ENCODE data around the gene ZNF575. TPM values are rescaled to one million over a fixed set of nuclear protein-coding genes. Genes with fewer than 3 reads are reported as not detected.
"Not testable (repeated sequence)": the region's sequence is repeated elsewhere in the genome, so short reads cannot be mapped to it uniquely, and the experiment has no call there.

ZNF575 gene
- total and polyA plus RNA-seq, 4 experiments from 2014 or later: 2.1 to 11.8 (median 7.3) TPM

DNA sequence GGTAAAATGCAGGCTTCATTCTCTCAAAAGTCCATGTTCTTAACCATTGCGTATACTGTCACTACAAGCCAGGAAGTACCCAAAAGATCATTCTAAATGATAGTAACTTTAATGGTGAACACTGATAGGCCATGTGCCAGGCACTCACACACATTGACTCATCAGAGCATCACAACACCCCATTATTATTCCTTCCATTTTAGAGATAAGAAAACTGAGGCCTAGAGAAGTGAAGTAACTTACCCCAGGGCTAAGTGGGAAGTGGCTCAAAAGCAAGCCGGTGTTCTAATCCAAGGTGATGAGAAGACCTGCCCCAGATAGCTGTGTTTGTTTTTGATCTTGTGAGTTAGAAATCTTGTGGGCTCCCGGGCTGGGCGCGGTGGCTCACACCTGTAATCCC, 27.0 kb upstream of the ZNF575 start:
- H3K9me3 ChIP-seq (ENCODE audit: control insufficient read depth in 1 of 2, low read length in 2 of 2): no peaks in the 10 kb centered on the region
- H3K27ac ChIP-seq (ENCODE audit: low read depth, low read length): peak overlapping the region; percentile 89
- peaks cover 22% of the 10 kb centered on the region for H3K4me1 ChIP-seq (ENCODE audit: insufficient read depth, low read length)
- Mint-ChIP-seq H3K27ac (peak overlapping the region; percentile 85 to 98 (median 91)), H3K27me3 (no peaks in the 10 kb centered on the region), H3K9me3 (peaks cover 0 to 2% (median 0%) of the 10 kb centered on the region in 8 donors), H3K36me3 (peaks cover 23 to 40% of the 10 kb centered on the region in 2 donors), H3K4me3 (peak overlapping the region in 7 of 8 donors; percentile 29 to 77 (median 54)), H3K4me1 (peaks cover 17 to 45% (median 30%) of the 10 kb centered on the region in 4 donors)
- H3K36me3 ChIP-seq (ENCODE audit: insufficient read depth, low read length): peaks cover 19% of the 10 kb centered on the region
- ChIA-PET CTCF (ENCODE audit: partially characterized antibody) (interaction anchor here (0.6 to 3.9 kb wide), 4 partner anchors 13 to 88 kb away, joined by 3 to 34 read pairs (median 16); no protein-coding TSS in a partner anchor), POLR2A (ENCODE audit: partially characterized antibody) (interaction anchor here (2.4 to 4.7 kb wide), 4 partner anchors 41 to 66 kb away, joined by 10 to 107 read pairs (median 20); partner anchors contain the start of gene LYPD3)
- DNase-seq: no peak
- no peaks in the 10 kb centered on the region for H3K27me3 ChIP-seq (ENCODE audit: insufficient read depth, low read length)
- intact Hi-C loops (cut with micrococcal nuclease): loop anchor here (2.0 kb wide), 2 partner anchors 13 to 27 kb away; partner anchors contain the start of gene ZNF575
- no peak overlapping the region for H3K4me3 ChIP-seq (ENCODE audit: low read length in 2 of 2)

- H3K27ac ChIP-seq (ENCODE audit: low read depth, low read length): no peak overlapping the region
- DNase-seq: no peak
- peak overlapping the region; percentile 50 to 98 (median 67) for H3K27ac Mint-ChIP-seq
- H3K36me3 ChIP-seq (ENCODE audit: insufficient read depth, low read length): peaks cover 24% of the 10 kb centered on the region
- peaks cover 17 to 43% (median 29%) of the 10 kb centered on the region in 4 donors for H3K4me1 Mint-ChIP-seq
- H3K27me3 Mint-ChIP-seq: no peaks in the 10 kb centered on the region
- no peak overlapping the region for H3K4me3 ChIP-seq (ENCODE audit: low read length in 2 of 2)
- H3K4me1 ChIP-seq (ENCODE audit: insufficient read depth, low read length): peaks cover 22% of the 10 kb centered on the region
- no peaks in the 10 kb centered on the region for H3K9me3 ChIP-seq (ENCODE audit: control insufficient read depth in 1 of 2, low read length in 2 of 2)
- peak overlapping the region in 1 of 8 donors; percentile 10 for H3K4me3 Mint-ChIP-seq
- ChIA-PET CTCF (ENCODE audit: partially characterized antibody) (interaction anchor here (0.6 to 3.9 kb wide), 3 partner anchors 13 to 60 kb away, joined by 3 to 34 read pairs (median 25); no protein-coding TSS in a partner anchor), POLR2A (ENCODE audit: partially characterized antibody) (interaction anchor here (4.7 kb wide), 1 partner anchor 42 kb away, joined by 107 read pairs; the partner anchor contains the start of gene LYPD3)
- peaks cover 26 to 46% of the 10 kb centered on the region in 2 donors for H3K36me3 Mint-ChIP-seq
- no peaks in the 10 kb centered on the region for H3K27me3 ChIP-seq (ENCODE audit: insufficient read depth, low read length)
- H3K9me3 Mint-ChIP-seq: peaks cover 0 to 2% (median 0%) of the 10 kb centered on the region in 8 donors
- intact Hi-C loops (cut with micrococcal nuclease): no loop called here
Measured at GRCh38 chr19:43506629-43507028, 26.4 kb upstream of the ZNF575 start.

- Mint-ChIP-seq H3K4me3 (no peak overlapping the region), H3K36me3 (peaks cover 24 to 53% of the 10 kb centered on the region in 2 donors), H3K27ac (peak overlapping the region in 6 of 7 donors; percentile 61 to 90 (median 74)), H3K4me1 (peaks cover 15 to 33% (median 23%) of the 10 kb centered on the region in 4 donors), H3K9me3 (peaks cover 0 to 2% (median 0%) of the 10 kb centered on the region in 8 donors), H3K27me3 (no peaks in the 10 kb centered on the region)
- no peak for DNase-seq
- Histone ChIP-seq H3K4me3 (ENCODE audit: low read length in 2 of 2) (no peak overlapping the region), H3K36me3 (ENCODE audit: insufficient read depth, low read length) (peaks cover 24% of the 10 kb centered on the region), H3K4me1 (ENCODE audit: insufficient read depth, low read length) (peaks cover 20% of the 10 kb centered on the region), H3K27me3 (ENCODE audit: insufficient read depth, low read length) (no peaks in the 10 kb centered on the region), H3K27ac (ENCODE audit: low read depth, low read length) (no peak overlapping the region), H3K9me3 (ENCODE audit: control insufficient read depth in 1 of 2, low read length in 2 of 2) (no peaks in the 10 kb centered on the region)
- CTCF ChIA-PET (ENCODE audit: partially characterized antibody): interaction anchor here (0.7 to 1.6 kb wide), 3 partner anchors 12 to 61 kb away, joined by 5 read pairs; no protein-coding TSS in a partner anchor
- intact Hi-C loops (cut with micrococcal nuclease): no loop called here
- POLR2A ChIA-PET (ENCODE audit: partially characterized antibody): interaction anchor here (1.1 to 1.4 kb wide), 2 partner anchors 25 to 45 kb away, joined by 4 to 5 read pairs; partner anchors contain the start of gene ZNF575
Measured at GRCh38 chr19:43507880-43508279, 25.1 kb upstream of the ZNF575 start.

- H3K4me1 ChIP-seq (ENCODE audit: insufficient read depth, low read length): peaks cover 4% of the 10 kb centered on the region
- ChIA-PET POLR2A (ENCODE audit: partially characterized antibody) (interaction anchor here (1.7 kb wide), 1 partner anchor 47 kb away, joined by 6 read pairs; no protein-coding TSS in a partner anchor), CTCF (ENCODE audit: partially characterized antibody) (interaction anchor here (0.5 to 2.3 kb wide), 5 partner anchors 9 to 70 kb away, joined by 4 to 11 read pairs (median 4); no protein-coding TSS in a partner anchor)
- peaks cover 21 to 40% of the 10 kb centered on the region in 2 donors for H3K36me3 Mint-ChIP-seq
- DNase-seq: no peak
- no peak overlapping the region for H3K4me3 Mint-ChIP-seq
- peaks cover 0 to 2% (median 0%) of the 10 kb centered on the region in 8 donors for H3K9me3 Mint-ChIP-seq
- no peaks in the 10 kb centered on the region for H3K27me3 Mint-ChIP-seq
- H3K4me1 Mint-ChIP-seq: peaks cover 4 to 9% (median 5%) of the 10 kb centered on the region in 4 donors
- H3K27ac Mint-ChIP-seq: peak overlapping the region in 1 of 7 donors; percentile 68
- H3K36me3 ChIP-seq (ENCODE audit: insufficient read depth, low read length): peaks cover 24% of the 10 kb centered on the region
- intact Hi-C loops (cut with micrococcal nuclease): no loop called here
- no peaks in the 10 kb centered on the region for H3K27me3 ChIP-seq (ENCODE audit: insufficient read depth, low read length)
- no peak overlapping the region for H3K4me3 ChIP-seq (ENCODE audit: low read length in 2 of 2)
- no peak overlapping the region for H3K27ac ChIP-seq (ENCODE audit: low read depth, low read length)
- no peaks in the 10 kb centered on the region for H3K9me3 ChIP-seq (ENCODE audit: control insufficient read depth in 1 of 2, low read length in 2 of 2)
Measured at GRCh38 chr19:43510713-43511112, 22.3 kb upstream of the ZNF575 start.

DNA sequence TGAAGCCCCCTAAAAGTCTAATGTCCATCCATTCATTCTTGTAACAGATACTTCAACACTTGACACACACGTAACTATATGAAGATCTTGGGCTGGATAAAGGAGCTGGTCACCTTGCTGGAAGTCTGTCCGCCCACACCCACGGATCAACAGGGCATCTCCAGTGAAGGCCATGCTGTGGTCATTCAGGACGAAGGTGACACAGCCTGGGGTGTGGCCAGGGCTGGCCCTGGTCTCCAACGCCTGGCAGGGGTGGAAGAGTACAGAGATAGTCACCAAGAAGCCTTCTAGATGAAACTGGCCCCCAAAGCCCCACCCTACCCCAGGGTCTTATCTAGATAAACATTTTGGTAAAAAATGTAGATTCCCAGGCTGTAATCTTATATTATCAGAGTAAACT, 21.7 kb upstream of the ZNF575 start:
- Mint-ChIP-seq H3K27ac (peak overlapping the region in 2 of 7 donors; percentile 14 to 68), H3K4me1 (peaks cover under 1 to 4% (median 2%) of the 10 kb centered on the region in 4 donors), H3K36me3 (peaks cover 21 to 37% of the 10 kb centered on the region in 2 donors), H3K27me3 (no peaks in the 10 kb centered on the region), H3K4me3 (no peak overlapping the region), H3K9me3 (peaks cover 0 to 2% (median 0%) of the 10 kb centered on the region in 8 donors)
- Histone ChIP-seq H3K27ac (ENCODE audit: low read depth, low read length) (no peak overlapping the region), H3K27me3 (ENCODE audit: insufficient read depth, low read length) (no peaks in the 10 kb centered on the region), H3K9me3 (ENCODE audit: control insufficient read depth in 1 of 2, low read length in 2 of 2) (no peaks in the 10 kb centered on the region), H3K4me3 (ENCODE audit: low read length in 2 of 2) (no peak overlapping the region), H3K4me1 (ENCODE audit: insufficient read depth, low read length) (no peaks in the 10 kb centered on the region), H3K36me3 (ENCODE audit: insufficient read depth, low read length) (peaks cover 24% of the 10 kb centered on the region)
- POLR2A ChIA-PET (ENCODE audit: partially characterized antibody): no interaction called here
- intact Hi-C loops (cut with micrococcal nuclease): no loop called here
- DNase-seq: no peak
- CTCF ChIA-PET (ENCODE audit: partially characterized antibody): interaction anchor here (1.5 to 2.3 kb wide), 2 partner anchors 8 to 66 kb away, joined by 4 to 11 read pairs; no protein-coding TSS in a partner anchor

GRCh38 chr19:43512399-43512798, 20.6 kb upstream of the ZNF575 start:
- H3K4me3 Mint-ChIP-seq; H3K4me3 ChIP-seq (ENCODE audit: low read length in 2 of 2); H3K27me3 ChIP-seq (ENCODE audit: insufficient read depth, low read length); H3K27me3 Mint-ChIP-seq; DNase-seq; H3K4me1 ChIP-seq (ENCODE audit: insufficient read depth, low read length); H3K9me3 Mint-ChIP-seq; H3K9me3 ChIP-seq (ENCODE audit: control insufficient read depth in 1 of 2, low read length in 2 of 2); H3K27ac ChIP-seq (ENCODE audit: low read depth, low read length); H3K4me1 Mint-ChIP-seq; POLR2A ChIA-PET (ENCODE audit: partially characterized antibody); intact Hi-C loops (cut with micrococcal nuclease): not testable (repeated sequence)
- H3K27ac Mint-ChIP-seq: peak overlapping the region in 4 of 7 donors; percentile 11 to 76 (median 54)
- CTCF ChIA-PET (ENCODE audit: partially characterized antibody): interaction anchor here (1.3 kb wide), 2 partner anchors 8 to 73 kb away, joined by 4 to 6 read pairs; partner anchors contain the start of gene PHLDB3
- H3K36me3 Mint-ChIP-seq: peaks cover 21 to 39% of the 10 kb centered on the region in 2 donors
- H3K36me3 ChIP-seq (ENCODE audit: insufficient read depth, low read length): peaks cover 24% of the 10 kb centered on the region

GRCh38 chr19:43518051-43518450, 14.9 kb upstream of the ZNF575 start:
- no peaks in the 10 kb centered on the region for H3K27me3 ChIP-seq (ENCODE audit: insufficient read depth, low read length)
- intact Hi-C loops (cut with micrococcal nuclease): loop anchor here (2.0 kb wide), 1 partner anchor 13 kb away; the partner anchor contains the start of gene PHLDB3
- POLR2A ChIA-PET (ENCODE audit: partially characterized antibody): interaction anchor here (1.0 to 4.1 kb wide), 7 partner anchors 14 to 86 kb away, joined by 3 to 69 read pairs (median 5); partner anchors contain the start of genes PHLDB3 and ZNF575
- Mint-ChIP-seq H3K4me1 (peaks cover 9 to 10% (median 10%) of the 10 kb centered on the region in 4 donors), H3K27ac (peak overlapping the region in 2 of 7 donors; percentile 30 to 38), H3K36me3 (peaks cover 4 to 11% of the 10 kb centered on the region in 2 donors), H3K27me3 (no peaks in the 10 kb centered on the region), H3K9me3 (no peaks in the 10 kb centered on the region), H3K4me3 (no peak overlapping the region)
- H3K9me3 ChIP-seq (ENCODE audit: control insufficient read depth in 1 of 2, low read length in 2 of 2): no peaks in the 10 kb centered on the region
- CTCF ChIA-PET (ENCODE audit: partially characterized antibody): interaction anchor here (1.2 to 21.6 kb wide), 8 partner anchors 13 to 92 kb away, joined by 3 to 835 read pairs (median 23); partner anchors contain the start of genes IRGQ, PHLDB3, ZNF575 and ZNF576
- H3K4me3 ChIP-seq (ENCODE audit: low read length in 2 of 2): no peak overlapping the region
- no peak for DNase-seq
- H3K4me1 ChIP-seq (ENCODE audit: insufficient read depth, low read length): peaks cover 6% of the 10 kb centered on the region
- H3K36me3 ChIP-seq (ENCODE audit: insufficient read depth, low read length): no peaks in the 10 kb centered on the region
- no peak overlapping the region for H3K27ac ChIP-seq (ENCODE audit: low read depth, low read length)

All from CD4-positive, alpha-beta memory T cell (primary cell).